ENCODE data around the gene DOCK8. TPM values are rescaled to one million over a fixed set of nuclear protein-coding genes. Genes with fewer than 3 reads are reported as not detected.

DOCK8 gene
- total RNA-seq, 1 experiment from 2014 or later = 1.3 TPM

GRCh38 chr9:306907-307306, 92.2 kb downstream of the DOCK8 start:
- DNase-seq (ENCODE audit: low read depth) = peak; percentile 59

GRCh38 chr9:311841-312240, 97.2 kb downstream of the DOCK8 start:
- no peak for DNase-seq (ENCODE audit: low read depth)

GRCh38 chr9:312596-313320, 98.1 kb downstream of the DOCK8 start:
- DNase-seq (ENCODE audit: low read depth) = no peak

GRCh38 chr9:316382-316965, 101.8 kb downstream of the DOCK8 start:
- no peak for DNase-seq (ENCODE audit: low read depth)

GRCh38 chr9:318646-319045, 104.0 kb downstream of the DOCK8 start:
- DNase-seq (ENCODE audit: low read depth) = no peak

- no peak for DNase-seq (ENCODE audit: low read depth)
Measured at GRCh38 chr9:324971-325370, 110.3 kb downstream of the DOCK8 start.

GRCh38 chr9:326667-327066, 112.0 kb downstream of the DOCK8 start:
- DNase-seq (ENCODE audit: low read depth) = no peak

GRCh38 chr9:328453-328852, 113.8 kb downstream of the DOCK8 start:
- DNase-seq (ENCODE audit: low read depth) = peak; percentile 27

GRCh38 chr9:331197-331596, 116.5 kb downstream of the DOCK8 start:
- no peak for DNase-seq (ENCODE audit: low read depth)

GRCh38 chr9:335373-335772, 120.7 kb downstream of the DOCK8 start:
- no peak for DNase-seq (ENCODE audit: low read depth)

GRCh38 chr9:336039-336438, 121.4 kb downstream of the DOCK8 start:
- DNase-seq (ENCODE audit: low read depth) = no peak

- DNase-seq (ENCODE audit: low read depth) = no peak
Measured at GRCh38 chr9:338602-339001, 123.9 kb downstream of the DOCK8 start.

- no peak for DNase-seq (ENCODE audit: low read depth)
Measured at GRCh38 chr9:341634-342421, 127.2 kb downstream of the DOCK8 start.

- DNase-seq (ENCODE audit: low read depth) = no peak
Measured at GRCh38 chr9:343773-344172, 129.1 kb downstream of the DOCK8 start.

GRCh38 chr9:346111-346571, 131.5 kb downstream of the DOCK8 start:
- no peak for DNase-seq (ENCODE audit: low read depth)

GRCh38 chr9:347667-348292, 133.1 kb downstream of the DOCK8 start:
- peak; percentile 44 for DNase-seq (ENCODE audit: low read depth)

GRCh38 chr9:350384-350783, 135.7 kb downstream of the DOCK8 start:
- no peak for DNase-seq (ENCODE audit: low read depth)

GRCh38 chr9:351916-352315, 137.3 kb downstream of the DOCK8 start:
- no peak for DNase-seq (ENCODE audit: low read depth)

- no peak for DNase-seq (ENCODE audit: low read depth)
Measured at GRCh38 chr9:353077-353476, 138.4 kb downstream of the DOCK8 start.

- DNase-seq (ENCODE audit: low read depth) = no peak
Measured at GRCh38 chr9:354453-354852, 139.8 kb downstream of the DOCK8 start.

- no peak for DNase-seq (ENCODE audit: low read depth)
Measured at GRCh38 chr9:357560-357959, 142.9 kb downstream of the DOCK8 start.

GRCh38 chr9:362561-363273, 148.1 kb downstream of the DOCK8 start:
- no peak for DNase-seq (ENCODE audit: low read depth)

Data from Daoy (cell line).